GM18870 (cell line): ENCODE results near the gene TPBG.
"Not testable (repeated sequence)": the region's sequence is repeated elsewhere in the genome, so short reads cannot be mapped to it uniquely, and the experiment has no call there.

Source experiments
- ATAC-seq: cut with Tn5 transposase; IDR thresholded peaks from one replicate; pipeline ENCODE4 v1.9.1; 2021; ENCODE audit warnings: moderate library complexity; ENCODE audit not compliant: unreplicated experiment

TPBG gene

GRCh38 chr6:82374516-82374915 is 10.9 kb downstream of the TPBG start:
- no peak for ATAC-seq

GRCh38 chr6:82376636-82377035 is 13.0 kb downstream of the TPBG start:
- ATAC-seq: no peak

- no peak for ATAC-seq
These were observed 17.1 kb downstream of the TPBG start for GRCh38 chr6:82380566-82381185.

GRCh38 chr6:82381278-82381677 is 17.7 kb downstream of the TPBG start:
- ATAC-seq: peak; percentile 90

GRCh38 chr6:82385102-82385501 is 21.5 kb downstream of the TPBG start:
- ATAC-seq: no peak

GRCh38 chr6:82385546-82385945 is 21.9 kb downstream of the TPBG start:
- ATAC-seq: no peak

- ATAC-seq: no peak
These were observed 22.3 kb downstream of the TPBG start for GRCh38 chr6:82385961-82386360.

GRCh38 chr6:82394770-82395169 is 31.2 kb downstream of the TPBG start:
- ATAC-seq: not testable (repeated sequence)

GRCh38 chr6:82396964-82397751 is 33.5 kb downstream of the TPBG start:
- ATAC-seq: peak; percentile 74

GRCh38 chr6:82397962-82398692 is 34.5 kb downstream of the TPBG start:
- ATAC-seq: no peak

GRCh38 chr6:82408952-82409431 is 45.4 kb downstream of the TPBG start:
- ATAC-seq: peak; percentile 76

GRCh38 chr6:82410151-82410648 is 46.6 kb downstream of the TPBG start:
- ATAC-seq: no peak

- ATAC-seq: no peak
These were observed 50.3 kb downstream of the TPBG start for GRCh38 chr6:82413868-82414267.

- ATAC-seq: no peak
These were observed 52.2 kb downstream of the TPBG start for GRCh38 chr6:82415820-82416219.

- no peak for ATAC-seq
These were observed 52.7 kb downstream of the TPBG start for GRCh38 chr6:82416346-82416745.
